Sigmoid colon (tissue), 4 donors: Measurements from ENCODE around the gene RUFY4.
"Not testable (repeated sequence)": the region's sequence is repeated elsewhere in the genome, so short reads cannot be mapped to it uniquely, and the experiment has no call there.

ENCODE experiments used
- CTCF ChIP-seq, 4 experiments: fragments of 450-650 bp in 3 of 4; fragments of 200-600 bp in 1 of 4; IDR thresholded peaks; one replicate each; pipeline ENCODE4 v1.5.1; 2016 to 2019; ENCODE audit warnings: antibody characterized with exemption in 4 of 4, mild to moderate bottlenecking in 3 of 4, moderate library complexity in 2 of 4
- EP300 ChIP-seq, 4 donors: sonication (generic); formaldehyde crosslinking; IDR thresholded peaks; one replicate each; pipeline ENCODE4 v1.6.1; 2017; ENCODE audit warnings: antibody characterized with exemption in 4 of 4

- not testable (repeated sequence) for TF ChIP-seq EP300, CTCF (IDR thresholded peaks at IDR 0.05)
Measured at GRCh38 chr2:218044599-218044998, 24.5 kb upstream of the RUFY4 start.
